ACC112 (cell line): ENCODE results near the gene CARD19.

Experiments
- H2AFZ ChIP-seq: fragments of 200-600 bp; sonication (generic); one replicate; pipeline ENCODE4 v1.6.0; 2017; ENCODE audit warnings: antibody characterized with exemption, low read length; ENCODE audit not compliant: unreplicated experiment
- H3K27ac ChIP-seq: fragments of 200-600 bp; sonication (generic); 2 replicates; pipeline ENCODE4 v1.5.1; 2014; ENCODE audit warnings: low read depth, mild to moderate bottlenecking, antibody characterized with exemption, low read length, moderate library complexity
- H3K27me3 ChIP-seq: fragments of 200-600 bp; sonication (generic); 2 replicates; pipeline ENCODE4 v1.6.1; 2014; ENCODE audit warnings: mild to moderate bottlenecking, antibody characterized with exemption, low read length, moderate library complexity, mixed read lengths; ENCODE audit not compliant: insufficient read depth
- H3K36me3 ChIP-seq: fragments of 200-600 bp; sonication (generic); 2 replicates; pipeline ENCODE4 v1.6.1; 2016; ENCODE audit warnings: mild to moderate bottlenecking, antibody characterized with exemption, low read length, moderate library complexity, mixed read lengths; ENCODE audit not compliant: insufficient read depth
- H3K4me1 ChIP-seq: fragments of 200-600 bp; sonication (generic); one replicate; pipeline ENCODE4 v1.6.1; 2016; ENCODE audit warnings: low read length, mixed read lengths; ENCODE audit not compliant: insufficient read depth, unreplicated experiment, control insufficient read depth
- H3K4me3 ChIP-seq: fragments of 200-600 bp; sonication (generic); 2 replicates; pipeline ENCODE4 v1.5.1; 2014; ENCODE audit warnings: mild to moderate bottlenecking, low read depth, low read length
- H3K79me2 ChIP-seq: fragments of 200-600 bp; sonication (generic); one replicate; pipeline ENCODE4 v1.6.0; 2016; ENCODE audit warnings: low read length; ENCODE audit not compliant: control insufficient read depth, unreplicated experiment, insufficient read depth

Gene CARD19

DNA sequence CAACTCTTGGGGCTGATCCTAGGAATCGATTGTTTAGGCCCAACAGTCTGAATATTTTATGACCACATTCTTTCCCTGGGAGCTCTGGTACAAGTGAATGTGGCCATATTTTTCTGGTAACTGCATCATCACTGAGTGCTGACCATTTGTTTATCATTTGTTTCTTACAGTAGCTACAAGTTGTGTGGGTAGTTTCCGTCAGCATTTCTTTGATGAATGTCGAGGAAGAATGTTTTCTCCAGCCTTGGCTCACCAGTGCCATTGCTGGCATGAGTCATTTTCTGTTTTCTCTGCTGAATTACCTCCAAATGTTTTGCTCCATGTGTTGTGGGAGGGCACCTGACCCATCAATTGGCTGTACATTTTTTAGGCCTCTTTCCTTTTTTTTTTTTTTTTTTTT, 14.1 kb upstream of the CARD19 start:
- Histone ChIP-seq H3K27me3 (no peaks in the 10 kb centered on the region), H3K4me1 (no peaks in the 10 kb centered on the region), H3K27ac (peak overlapping the region; percentile 36), H3K79me2 (no peaks in the 10 kb centered on the region), H3K4me3 (no peak overlapping the region), H3K36me3 (no peaks in the 10 kb centered on the region), H2AFZ (no peak overlapping the region)

DNA sequence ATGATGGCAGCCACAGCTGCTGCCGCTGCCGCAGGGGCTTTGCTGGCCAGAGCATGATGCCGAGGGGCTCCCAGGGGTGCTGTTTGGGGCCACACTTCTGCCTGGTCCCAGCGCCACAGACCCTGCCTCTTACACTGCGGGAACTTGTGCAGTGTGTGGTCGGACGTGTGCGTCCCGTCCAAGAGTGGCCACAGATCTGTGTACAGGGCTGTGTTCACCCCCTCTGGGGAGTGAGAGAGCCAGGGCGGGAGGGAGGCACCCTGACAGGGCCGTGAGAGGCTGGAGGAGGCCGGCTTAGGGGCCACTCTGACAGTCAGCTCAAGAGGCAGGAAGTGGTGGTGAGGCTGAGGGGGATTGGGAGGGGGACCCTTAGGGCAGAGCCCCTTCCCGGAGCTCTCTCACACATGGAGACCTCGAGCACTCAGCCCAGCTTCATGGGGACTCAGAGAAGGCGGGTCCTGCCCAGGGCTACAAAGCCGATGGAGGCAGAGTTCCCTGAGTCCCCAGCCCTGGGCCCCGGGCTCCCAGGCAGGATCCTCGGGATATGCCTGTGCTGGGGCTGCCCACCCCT, 13.1 kb upstream of the CARD19 start:
- Histone ChIP-seq H3K4me1 (no peaks in the 10 kb centered on the region), H3K79me2 (no peaks in the 10 kb centered on the region), H3K27me3 (no peaks in the 10 kb centered on the region), H2AFZ (no peak overlapping the region), H3K4me3 (no peak overlapping the region), H3K36me3 (no peaks in the 10 kb centered on the region), H3K27ac (no peak overlapping the region)

DNA sequence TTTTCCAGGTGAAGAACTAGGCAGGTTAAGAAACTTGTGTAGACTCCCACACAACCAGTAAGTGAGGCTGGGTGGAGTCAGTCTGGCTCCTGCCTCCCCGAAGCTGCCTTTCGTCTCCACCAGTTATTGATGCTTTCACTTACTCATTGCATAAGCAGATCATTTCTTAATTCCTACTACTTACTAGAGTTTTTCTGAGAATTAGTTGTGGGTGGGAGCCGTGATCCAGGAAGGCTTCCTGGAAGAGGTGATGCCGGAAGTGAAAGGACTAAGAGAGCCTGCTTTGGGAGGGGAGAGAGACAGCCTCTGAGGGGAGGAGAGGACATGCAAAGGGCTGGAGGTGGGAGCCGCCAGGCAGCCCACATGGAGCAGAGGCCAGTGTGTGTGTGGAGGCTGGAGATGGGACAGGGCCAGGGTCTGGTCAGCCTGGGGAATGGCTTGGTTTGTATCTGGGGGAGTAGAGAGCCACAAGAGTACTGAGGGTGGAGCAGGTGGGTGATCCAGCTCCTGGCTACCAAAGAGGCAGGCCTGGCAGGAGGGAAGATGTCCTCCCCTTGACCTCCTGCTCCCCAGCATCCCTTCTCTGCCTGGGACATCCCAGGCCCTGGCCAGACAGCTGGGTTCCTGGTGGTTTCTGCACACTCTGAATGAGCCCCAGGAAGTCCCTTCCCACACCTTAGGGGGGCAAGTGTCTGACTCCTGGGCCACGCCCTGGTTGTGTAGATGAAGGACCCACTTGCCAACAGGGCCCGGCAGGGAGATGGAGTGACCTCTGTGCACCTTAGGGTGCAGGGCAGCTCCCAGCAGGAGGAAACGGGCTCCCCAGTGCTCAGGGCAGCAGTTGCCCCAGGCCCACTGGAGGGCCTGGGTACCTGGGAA, 12.2 kb upstream of the CARD19 start:
- Histone ChIP-seq H3K36me3 (no peaks in the 10 kb centered on the region), H3K4me1 (no peaks in the 10 kb centered on the region), H2AFZ (no peak overlapping the region), H3K27me3 (no peaks in the 10 kb centered on the region), H3K4me3 (no peak overlapping the region), H3K79me2 (no peaks in the 10 kb centered on the region), H3K27ac (no peak overlapping the region)

DNA sequence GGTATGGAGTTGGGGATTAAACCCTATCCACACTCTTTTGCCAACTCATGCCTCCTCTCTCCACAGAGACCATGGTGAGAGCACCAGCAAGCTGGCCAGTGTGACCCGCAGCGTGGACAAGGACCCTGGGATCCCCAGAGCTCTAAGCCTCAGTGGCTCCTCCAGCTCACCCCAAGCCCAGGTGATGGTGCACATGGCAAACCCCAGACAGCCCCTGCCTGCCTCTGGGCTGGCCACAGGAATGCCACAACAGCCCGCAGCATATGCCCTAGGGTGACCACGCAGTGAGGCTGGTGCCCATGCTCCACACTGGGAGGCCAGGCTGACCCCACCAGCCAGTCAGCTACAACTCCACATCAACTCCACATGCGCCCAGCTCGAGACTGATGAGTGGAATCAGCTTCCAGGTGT, 11.5 kb upstream of the CARD19 start:
- Histone ChIP-seq H3K27me3 (no peaks in the 10 kb centered on the region), H3K27ac (no peak overlapping the region), H3K79me2 (no peaks in the 10 kb centered on the region), H3K4me1 (no peaks in the 10 kb centered on the region), H2AFZ (no peak overlapping the region), H3K4me3 (no peak overlapping the region), H3K36me3 (no peaks in the 10 kb centered on the region)

DNA sequence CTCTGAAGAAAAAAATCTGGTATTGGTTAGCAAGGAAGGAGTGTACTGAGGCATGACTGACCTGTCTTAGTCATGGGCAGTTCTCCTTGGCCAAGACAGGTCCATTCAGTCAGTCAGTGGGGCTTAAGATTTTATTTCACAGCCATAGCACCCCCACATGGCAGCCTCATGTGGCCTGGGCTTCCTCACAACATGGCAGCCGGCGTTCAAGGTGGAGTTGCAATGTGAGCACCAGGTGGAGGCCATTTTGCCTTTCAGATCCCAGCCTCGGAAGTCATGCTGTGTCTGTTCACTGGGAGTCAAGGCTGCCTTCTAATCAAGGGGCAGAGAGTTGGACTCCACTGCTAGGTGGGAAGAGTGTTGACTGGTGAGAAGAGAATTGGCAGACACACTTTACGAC, 10.3 kb upstream of the CARD19 start:
- H3K27me3 ChIP-seq, result no peaks in the 10 kb centered on the region
- H2AFZ ChIP-seq, result no peak overlapping the region
- no peaks in the 10 kb centered on the region for H3K4me1 ChIP-seq
- no peaks in the 10 kb centered on the region for H3K36me3 ChIP-seq
- H3K27ac ChIP-seq, result no peak overlapping the region
- no peaks in the 10 kb centered on the region for H3K79me2 ChIP-seq
- H3K4me3 ChIP-seq, result no peak overlapping the region

DNA sequence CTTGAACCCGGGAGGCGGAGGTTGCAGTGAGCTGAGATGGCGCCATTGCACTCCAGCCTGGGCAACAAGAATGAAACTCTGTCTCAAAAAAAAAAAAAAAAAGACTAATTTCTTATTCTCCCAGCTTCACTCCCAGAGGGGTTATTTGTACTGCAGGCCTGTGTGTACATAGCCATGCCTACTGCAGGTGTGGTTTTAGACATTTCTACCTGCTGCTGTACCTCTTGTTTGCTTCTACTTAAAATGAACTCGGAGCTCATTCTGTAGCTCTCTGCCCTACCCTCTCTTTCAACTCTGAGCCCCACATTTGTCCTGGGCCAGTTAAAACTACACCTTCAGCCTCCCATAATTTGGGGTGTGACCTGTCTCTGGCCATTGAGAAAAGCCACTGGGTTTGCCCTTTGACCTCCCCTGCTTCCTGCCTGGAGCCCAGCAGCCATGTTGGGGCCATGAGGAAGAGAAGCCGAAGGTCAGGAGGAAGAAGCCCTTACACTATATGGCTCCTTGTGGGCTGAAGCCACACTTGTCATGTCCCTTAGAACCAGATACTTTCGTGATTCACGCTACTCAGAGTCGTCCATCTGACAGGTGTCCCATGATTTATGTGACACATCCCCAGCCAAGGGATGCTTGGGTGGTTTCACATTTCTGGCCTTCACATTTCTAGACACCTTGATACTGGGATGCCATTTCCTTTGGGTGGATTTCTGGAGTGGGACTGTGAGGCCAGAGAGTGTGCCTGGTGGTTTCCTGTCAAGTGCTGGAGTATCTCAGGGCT, 9.4 kb upstream of the CARD19 start:
- no peaks in the 10 kb centered on the region for H3K27me3 ChIP-seq
- peaks cover 1% of the 10 kb centered on the region for H3K4me1 ChIP-seq
- no peak overlapping the region for H2AFZ ChIP-seq
- H3K27ac ChIP-seq, result no peak overlapping the region
- H3K4me3 ChIP-seq, result no peak overlapping the region
- H3K79me2 ChIP-seq, result no peaks in the 10 kb centered on the region
- H3K36me3 ChIP-seq, result no peaks in the 10 kb centered on the region

DNA sequence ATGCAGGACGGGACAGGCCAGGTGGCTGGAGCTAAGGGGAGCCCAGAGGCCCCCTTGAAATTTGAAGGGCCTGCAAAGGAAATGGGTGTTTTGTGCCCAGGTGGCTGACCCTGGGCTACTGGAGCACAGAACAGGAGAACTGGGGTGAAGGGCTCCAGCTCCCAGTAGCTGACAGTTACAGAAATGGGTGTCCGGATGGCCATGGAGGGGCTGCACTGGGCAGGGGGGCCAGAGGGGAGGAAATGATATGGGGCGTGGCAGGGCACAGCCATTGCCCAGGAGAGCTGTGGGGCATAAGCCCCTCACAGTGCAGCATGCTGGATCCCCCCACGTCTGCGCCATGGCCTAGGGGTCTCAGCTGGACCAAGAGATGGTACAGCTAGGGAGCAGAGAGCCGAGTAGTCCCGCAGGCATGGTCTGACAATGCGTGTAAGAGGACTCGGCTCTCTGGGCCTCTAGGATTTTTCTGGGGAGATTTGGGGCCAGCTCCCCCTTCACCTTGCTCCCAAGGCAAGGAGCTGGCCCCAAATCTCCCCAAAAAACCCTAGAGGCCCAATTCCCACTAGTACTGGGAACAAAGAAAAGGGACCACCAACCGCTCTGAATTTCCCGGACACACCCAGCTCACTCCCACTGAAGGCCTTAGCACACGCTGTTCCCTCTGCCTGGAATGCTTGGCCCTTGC, 7.9 kb upstream of the CARD19 start:
- H3K27me3 ChIP-seq, result no peaks in the 10 kb centered on the region
- no peak overlapping the region for H3K27ac ChIP-seq
- no peak overlapping the region for H2AFZ ChIP-seq
- H3K79me2 ChIP-seq, result no peaks in the 10 kb centered on the region
- H3K36me3 ChIP-seq, result no peaks in the 10 kb centered on the region
- no peak overlapping the region for H3K4me3 ChIP-seq
- peaks cover 16% of the 10 kb centered on the region for H3K4me1 ChIP-seq

DNA sequence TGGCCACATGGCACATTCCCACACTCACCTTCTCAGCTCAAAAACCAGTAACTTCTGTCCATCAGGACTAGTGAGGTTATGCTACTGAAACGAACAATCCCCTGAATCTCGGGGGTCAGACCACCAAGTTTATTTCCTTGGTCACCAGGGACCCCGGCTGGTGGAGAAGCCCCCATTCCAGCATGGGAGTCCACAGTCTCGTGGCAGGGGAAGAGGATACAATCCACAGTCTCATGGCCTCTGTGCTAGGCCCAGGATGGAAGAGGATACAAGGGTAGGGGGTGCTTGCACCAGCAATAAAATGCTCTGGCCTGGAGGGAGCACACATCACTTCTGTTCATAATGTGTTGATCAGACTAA, 7.4 kb upstream of the CARD19 start:
- Histone ChIP-seq H3K4me3 (no peak overlapping the region), H2AFZ (no peak overlapping the region)

DNA sequence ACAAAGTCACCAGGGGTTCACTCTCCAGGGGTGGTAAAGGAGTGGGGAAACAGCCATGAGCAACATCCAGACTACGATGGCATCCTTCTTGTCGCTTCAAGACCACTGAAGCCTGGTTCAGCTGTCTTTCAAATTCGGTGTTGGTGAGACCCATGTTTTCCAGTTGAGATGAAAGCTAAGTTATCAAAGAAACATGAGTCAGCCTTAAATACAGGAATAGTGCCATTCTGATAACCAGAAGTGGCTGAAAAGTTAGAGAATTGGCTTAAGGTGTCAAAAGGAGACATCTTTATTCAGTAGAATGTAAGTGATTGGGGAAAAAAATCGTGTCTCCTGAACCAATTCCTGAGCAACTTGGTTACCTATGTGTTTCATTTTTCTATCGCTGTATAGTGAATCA, 7.0 kb upstream of the CARD19 start:
- Histone ChIP-seq H3K36me3 (no peaks in the 10 kb centered on the region), H3K4me3 (no peak overlapping the region), H3K4me1 (peaks cover 24% of the 10 kb centered on the region), H3K27me3 (no peaks in the 10 kb centered on the region), H3K79me2 (no peaks in the 10 kb centered on the region), H3K27ac (no peak overlapping the region), H2AFZ (no peak overlapping the region)

More for the DNA sequence above, 7.4 kb upstream of the CARD19 start:
- no peaks in the 10 kb centered on the region for H3K36me3 ChIP-seq
- no peaks in the 10 kb centered on the region for H3K79me2 ChIP-seq
- H3K27me3 ChIP-seq, result no peaks in the 10 kb centered on the region
- peaks cover 21% of the 10 kb centered on the region for H3K4me1 ChIP-seq
- H3K27ac ChIP-seq, result no peak overlapping the region

DNA sequence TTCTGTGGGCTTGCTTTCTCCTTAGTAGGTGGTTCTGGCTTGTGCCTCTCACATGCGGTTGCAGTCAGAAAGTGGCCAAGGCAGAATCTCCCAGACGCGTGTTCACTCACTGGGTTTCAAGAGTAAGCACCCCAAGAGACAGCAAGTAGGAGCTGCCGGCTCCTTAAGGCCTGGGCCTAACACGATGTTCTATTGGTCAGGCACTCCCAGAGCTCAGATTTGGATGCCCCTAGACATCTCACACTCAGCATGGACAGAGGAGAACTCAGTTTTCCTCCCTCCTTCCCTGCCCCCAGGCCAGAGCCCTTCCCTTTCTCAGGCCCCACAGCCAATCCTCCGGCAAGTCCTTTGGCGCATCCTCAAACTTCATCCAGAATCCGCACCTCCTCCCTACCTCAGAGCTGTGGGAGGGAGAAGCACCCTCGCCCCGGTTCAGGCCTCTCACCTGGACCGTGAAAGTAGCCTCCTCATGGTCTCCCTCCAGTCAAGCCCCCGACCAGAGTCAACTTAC, 6.5 kb upstream of the CARD19 start:
- Histone ChIP-seq H3K27me3 (no peaks in the 10 kb centered on the region), H2AFZ (no peak overlapping the region), H3K4me1 (peaks cover 24% of the 10 kb centered on the region), H3K4me3 (no peak overlapping the region), H3K36me3 (no peaks in the 10 kb centered on the region), H3K27ac (no peak overlapping the region), H3K79me2 (no peaks in the 10 kb centered on the region)
